H1 (cell line): ENCODE data around the gene IQCM. TPM values are rescaled to one million over a fixed set of nuclear protein-coding genes. Genes with fewer than 3 reads are reported as not detected.
A peak's percentile ranks its signal among the peaks of the same experiment; 100 is the strongest.

Source experiments
- CTCF ChIA-PET: fragments of 300-600 bp; sonication (Branson Sonifier 250); formaldehyde crosslinking; loops from one replicate; lab custom pipeline; 2021; ENCODE audit not compliant: partially characterized antibody; lab: Charles Lee
- POLR2A ChIA-PET: fragments of 300-600 bp; sonication (Branson Sonifier 250); formaldehyde crosslinking; loops from one replicate; lab custom pipeline; 2021; ENCODE audit warnings: inconsistent platforms; ENCODE audit not compliant: partially characterized antibody; lab: Charles Lee
- DNase-seq, 2 experiments: peaks; one replicate each; pipeline versions ENCODE4 v3.0.0 to v3.0.0-alpha.2; 2010 to 2022; ENCODE audit warnings: low spot score in 2 of 2, low read depth in 1 of 2, mixed read lengths in 1 of 2
- FAIRE-seq: peaks from 2 replicates; lab custom pipeline; 2011; peaks lifted over from hg19 to GRCh38; lab: Jason Lieb, UNC
- H2AFZ ChIP-seq: 2 replicates; pipeline ENCODE4 v1.8.1; 2012; ENCODE audit warnings: low read length, inconsistent platforms
- H2AK5ac ChIP-seq: 2 replicates; pipeline ENCODE4 v1.6.1; 2013; ENCODE audit warnings: low read depth, low read length
- H2BK120ac ChIP-seq: replicated peaks from 2 replicates; pipeline ENCODE3; 2013; ENCODE audit warnings: low read depth, low read length, inconsistent platforms
- H2BK12ac ChIP-seq: 2 replicates; pipeline ENCODE4 v1.6.1; 2013; ENCODE audit warnings: low read depth, low read length
- H2BK15ac ChIP-seq: 2 replicates; pipeline ENCODE4 v1.6.1; 2013; ENCODE audit warnings: low read length
- H2BK20ac ChIP-seq: 2 replicates; pipeline ENCODE4 v1.6.1; 2013; ENCODE audit warnings: low read length
- H2BK5ac ChIP-seq: 2 replicates; pipeline ENCODE4 v1.6.1; 2013; ENCODE audit warnings: low read depth, low read length
- H3K14ac ChIP-seq: 2 replicates; pipeline ENCODE4 v1.6.1; 2013; ENCODE audit warnings: inconsistent platforms; ENCODE audit not compliant: insufficient read length
- H3K18ac ChIP-seq: 2 replicates; pipeline ENCODE4 v1.6.1; 2013; ENCODE audit warnings: low read length; ENCODE audit errors: extremely low read depth
- H3K23ac ChIP-seq: 2 replicates; pipeline ENCODE4 v1.6.1; 2013; ENCODE audit warnings: inconsistent platforms; ENCODE audit not compliant: insufficient read length
- H3K23me2 ChIP-seq: 2 replicates; pipeline ENCODE4 v1.6.1; 2013; ENCODE audit warnings: low read depth, low read length
- H3K27ac ChIP-seq: 2 replicates; pipeline ENCODE4 v1.6.1; 2011; ENCODE audit warnings: low read depth, low read length, inconsistent platforms
- H3K27me3 ChIP-seq, 4 experiments: replicated peaks in 1 of 4; 1 replicate in 1 of 4; 2 replicates in 3 of 4; pipeline versions ENCODE4 v1.6.1 to v1.8.1; 2011 to 2013; ENCODE audit warnings: low read length in 3 of 4, mild to moderate bottlenecking in 3 of 4, inconsistent platforms in 2 of 4, mixed read lengths in 2 of 4, moderate library complexity in 1 of 4; ENCODE audit not compliant: control insufficient read depth in 3 of 4, insufficient read depth in 3 of 4; ENCODE audit errors: extremely low read depth in 1 of 4
- H3K36me3 ChIP-seq, 4 experiments: 2 replicates each; pipeline versions ENCODE4 v1.6.1 to v1.8.1; 2011 to 2013; ENCODE audit warnings: mild to moderate bottlenecking in 4 of 4, low read length in 3 of 4, moderate library complexity in 2 of 4, control low read depth in 1 of 4, inconsistent platforms in 1 of 4; ENCODE audit not compliant: insufficient read depth in 4 of 4, control insufficient read depth in 2 of 4
- H3K4ac ChIP-seq: replicated peaks from 2 replicates; pipeline ENCODE3; 2013; ENCODE audit warnings: low read length, low read depth, mixed read lengths, inconsistent platforms; ENCODE audit not compliant: insufficient read length
- H3K4me1 ChIP-seq, 4 experiments: replicated peaks in 1 of 4; 1 replicate in 1 of 4; 2 replicates in 3 of 4; pipeline versions ENCODE4 v1.6.1 to v1.8.1; 2011 to 2013; ENCODE audit warnings: low read length in 3 of 4, inconsistent platforms in 2 of 4, mixed read lengths in 1 of 4; ENCODE audit not compliant: insufficient read depth in 4 of 4, control insufficient read depth in 3 of 4
- H3K4me2 ChIP-seq, 2 experiments: 2 replicates each; pipeline versions ENCODE4 v1.6.1 to v1.8.1; 2011 to 2013; ENCODE audit warnings: low read depth in 2 of 2, low read length in 2 of 2, control low read depth in 1 of 2, inconsistent platforms in 1 of 2, mild to moderate bottlenecking in 1 of 2; ENCODE audit not compliant: insufficient read depth in 1 of 2
- H3K4me3 ChIP-seq, 4 experiments: fragments of 200-600, 300-600 bp in 1 of 4; sonication (generic), shearing (Covaris generic), sonication (Bioruptor Twin) in 1 of 4; 2 replicates each; pipeline versions ENCODE4 v1.5.1 to v1.8.1; 2011 to 2016; ENCODE audit warnings: low read length in 4 of 4, low read depth in 3 of 4, control low read depth in 2 of 4, inconsistent platforms in 2 of 4, mild to moderate bottlenecking in 2 of 4, mixed read lengths in 1 of 4, moderate library complexity in 1 of 4; ENCODE audit not compliant: insufficient read depth in 2 of 4; ENCODE audit errors: extremely low read depth in 1 of 4
- H3K56ac ChIP-seq: replicated peaks from 2 replicates; pipeline ENCODE3; 2013; ENCODE audit warnings: low read depth, mild to moderate bottlenecking, mixed read lengths, low read length, inconsistent platforms; ENCODE audit not compliant: insufficient read length
- H3K79me1 ChIP-seq: 2 replicates; pipeline ENCODE4 v1.6.1; 2013; ENCODE audit warnings: low read depth, low read length, control low read depth
- H3K79me2 ChIP-seq, 2 experiments: 2 replicates each; pipeline versions ENCODE4 v1.6.1 to v1.8.1; 2012 to 2013; ENCODE audit warnings: low read length in 2 of 2, mild to moderate bottlenecking in 2 of 2, inconsistent platforms in 1 of 2; ENCODE audit not compliant: insufficient read depth in 2 of 2, control insufficient read depth in 1 of 2
- H3K9ac ChIP-seq, 4 experiments: replicated peaks in 1 of 4; 1 replicate in 1 of 4; 2 replicates in 3 of 4; pipeline versions ENCODE4 v1.6.1 to v1.8.1; 2011 to 2013; ENCODE audit warnings: low read depth in 3 of 4, low read length in 3 of 4, control low read depth in 2 of 4, mild to moderate bottlenecking in 2 of 4, moderate library complexity in 2 of 4, inconsistent platforms in 1 of 4; ENCODE audit errors: extremely low read depth in 1 of 4
- H3K9me3 ChIP-seq, 2 experiments: 2 replicates each; pipeline versions ENCODE4 v1.6.1 to v1.8.1; 2012 to 2013; ENCODE audit warnings: mild to moderate bottlenecking in 2 of 2, moderate library complexity in 2 of 2, control low read depth in 1 of 2, inconsistent platforms in 1 of 2, low read depth in 1 of 2, low read length in 1 of 2, mixed read lengths in 1 of 2; ENCODE audit not compliant: insufficient read depth in 2 of 2
- H4K20me1 ChIP-seq, 2 experiments: replicated peaks in 1 of 2; 2 replicates each; pipeline versions ENCODE3 to v1.8.1; 2011 to 2013; ENCODE audit warnings: inconsistent platforms in 2 of 2, low read length in 2 of 2, mild to moderate bottlenecking in 1 of 2; ENCODE audit not compliant: insufficient read depth in 2 of 2, control insufficient read depth in 1 of 2
- H4K5ac ChIP-seq: 2 replicates; pipeline ENCODE4 v1.6.1; 2013; ENCODE audit warnings: low read length, low read depth, mixed read lengths, inconsistent platforms; ENCODE audit not compliant: insufficient read length
- H4K8ac ChIP-seq: 2 replicates; pipeline ENCODE4 v1.8.0; 2013; ENCODE audit warnings: mild to moderate bottlenecking, moderate library complexity, low read length, inconsistent platforms; ENCODE audit not compliant: insufficient read depth; ENCODE audit errors: extremely low read depth
- H4K91ac ChIP-seq: replicated peaks from 2 replicates; pipeline ENCODE3; 2013; ENCODE audit warnings: low read length, mixed read lengths, inconsistent platforms; ENCODE audit not compliant: insufficient read length
- JUND ChIP-seq: IDR thresholded peaks from 2 replicates; pipeline ENCODE4 v1.6.1; 2011; ENCODE audit warnings: mild to moderate bottlenecking, improper control_type of control experiment, low read length
- MAFK ChIP-seq: IDR thresholded peaks from 2 replicates; pipeline ENCODE4 v1.6.1; 2012; ENCODE audit warnings: low read depth, mild to moderate bottlenecking, improper control_type of control experiment, low read length
- WGBS, 2 experiments: shearing (Covaris generic) in 1 of 2; methylation state at CpG; one replicate each; pipeline versions ENCODE4 v1.1.6 to v1.1.7; 2013 to 2015; ENCODE audit warnings: low lambda C conversion rate in 2 of 2, mixed read lengths in 2 of 2, inconsistent platforms in 1 of 2, low coverage in 1 of 2, missing lambda C conversion rate in 1 of 2; ENCODE audit not compliant: insufficient replicate concordance in 2 of 2, insufficient coverage in 1 of 2, insufficient read length in 1 of 2; ENCODE audit errors: extremely low coverage in 1 of 2, missing lambda C conversion rate in 1 of 2; 5-methylcytosine and 5-hydroxymethylcytosine counted together
- polyA plus RNA-seq, 7 experiments: library from polyadenylated mRNA; depleted of rRNA in 3 of 7; stranded (reverse) in 5 of 7; unstranded in 2 of 7; fragments of >200 nt in 5 of 7; fragments of 200-250 nt in 2 of 7; gene quantifications; 1 replicate in 5 of 7; 2 replicates in 1 of 7; 4 replicates in 1 of 7; pipeline versions ENCODE4 v1.2.1 to v1.2.3, GENCODE V29; 2011 to 2013; ENCODE audit warnings: missing spikeins in 2 of 7, mixed read lengths in 2 of 7
- total RNA-seq: library from RNA; stranded (reverse); fragmentation: NEBNext Ultra II Directional; extraction: Animal tissue kit (Norgen Biotek cat#: 25700); gene quantifications from 2 replicates; pipeline ENCODE4 v1.2.1, GENCODE V29; 2021

Gene IQCM
- total and polyA plus RNA-seq, 2 of the 8 experiments (the other 6 are each of a cell fraction or from before 2014, with no cell fraction given) = not detected

- H3K27me3 ChIP-seq = no peaks in the 10 kb centered on the region
- DNase-seq = no peak
- H3K4me2 ChIP-seq = no peak overlapping the region
- no peak overlapping the region for H2BK15ac ChIP-seq
- H2BK20ac ChIP-seq = no peak overlapping the region
- H3K14ac ChIP-seq = no peak overlapping the region
- CTCF ChIA-PET = interaction anchor here (0.9 kb wide), 1 partner anchor 10 kb away, joined by 3 read pairs; no protein-coding TSS in a partner anchor
- H4K5ac ChIP-seq = no peak overlapping the region
- no peak overlapping the region for H3K23ac ChIP-seq
- H3K79me1 ChIP-seq = no peaks in the 10 kb centered on the region
- no peak overlapping the region for H2BK5ac ChIP-seq
- no peak overlapping the region for H3K4me3 ChIP-seq
- H2BK120ac ChIP-seq = no peak overlapping the region
- POLR2A ChIA-PET = no interaction called here
- no peaks in the 10 kb centered on the region for H3K9me3 ChIP-seq
- no peak overlapping the region for H2BK12ac ChIP-seq
- no peak overlapping the region for H3K27ac ChIP-seq
- H3K4ac ChIP-seq = no peak overlapping the region
- no peak overlapping the region for H2AK5ac ChIP-seq
- H3K56ac ChIP-seq = no peak overlapping the region
- H3K9ac ChIP-seq = no peak overlapping the region
- TF ChIP-seq JUND = no peak
- peak; percentile 36; the same call in 1 of the 2 replicates for TF ChIP-seq MAFK
- TF ChIP-seq, all 59 proteins: peak for 1
- Histone ChIP-seq H3K79me2 (no peaks in the 10 kb centered on the region), H4K91ac (no peak overlapping the region), H4K20me1 (no peaks in the 10 kb centered on the region), H3K36me3 (no peaks in the 10 kb centered on the region), H3K4me1 (no peaks in the 10 kb centered on the region), H3K23me2 (no peaks in the 10 kb centered on the region), H2AFZ (no peak overlapping the region), H3K18ac (no peak overlapping the region), H4K8ac (no peak overlapping the region)
- FAIRE-seq = no peak
- WGBS, 2 experiments = 80% methylated on average over 6 of the region's 6 CpGs; no CpG with 5 or more reads in 1 of the 2 experiments
These were observed 261.6 kb downstream of the IQCM start for GRCh38 chr4:149553959-149554520.
